K562 (cell line): ENCODE results near the gene KIF26B. TPM values are rescaled to one million over a fixed set of nuclear protein-coding genes. Genes with fewer than 3 reads are reported as not detected.

Source experiments
- ATAC-seq: fragments of 200-7000 bp; cut with Tn5 transposase; 3 replicates; pipeline ENCODE4 v1.9.1; 2020; ENCODE audit warnings: moderate library complexity
- BruUV-seq: library from RNA; stranded (reverse); fragments of 400-500 nt; replicated peaks from 2 replicates; lab custom pipeline; 2021; lab: Mats Ljungman, UMichigan
- CTCF ChIA-PET: fragments of 300-600 bp; formaldehyde crosslinking; extraction: SDS; loops from one replicate; lab custom pipeline; 2021; ENCODE audit warnings: low intra/inter-chr PET ratio; lab: Yijun Ruan, JAX
- POLR2A ChIA-PET: fragments of 300-600, 350-650 bp; sonication (Branson Sonifier 250); formaldehyde crosslinking; extraction: SDS; loops from one replicate; lab custom pipeline; 2021; ENCODE audit warnings: antibody characterized with exemption, inconsistent platforms; lab: Yijun Ruan, JAX
- DNase-seq, 4 experiments: peaks; one replicate each; pipeline versions ENCODE4 v3.0.0 to v3.0.0-alpha.2; 2011 to 2018; ENCODE audit warnings: low spot score in 3 of 4, mixed read lengths in 3 of 4; ENCODE audit errors: extremely low read depth in 1 of 4
- FAIRE-seq: peaks from 2 replicates; lab custom pipeline; 2011; peaks lifted over from hg19 to GRCh38; lab: Jason Lieb, UNC
- H2AFZ ChIP-seq: 2 replicates; pipeline ENCODE4 v1.6.0; 2011; ENCODE audit warnings: low read depth, low read length, control low read depth, inconsistent platforms
- H3K27ac ChIP-seq: fragments of 200-600 bp; 3 replicates; pipeline ENCODE4 v1.8.0; 2011; ENCODE audit warnings: low read depth, mild to moderate bottlenecking, control low read depth, inconsistent platforms, low read length, moderate library complexity, mixed read lengths; ENCODE audit errors: extremely low read depth
- H3K27me3 ChIP-seq, 2 experiments: fragments of 300-600 bp in 1 of 2; 2 replicates in 1 of 2; 3 replicates in 1 of 2; pipeline versions ENCODE4 v1.6.0 to v1.8.0; 2011; ENCODE audit warnings: inconsistent platforms in 2 of 2, low read length in 2 of 2, mild to moderate bottlenecking in 1 of 2, mixed read lengths in 1 of 2, moderate library complexity in 1 of 2; ENCODE audit not compliant: control insufficient read depth in 2 of 2, insufficient read depth in 2 of 2
- H3K36me3 ChIP-seq: fragments of 300-600 bp; 3 replicates; pipeline ENCODE4 v1.8.0; 2011; ENCODE audit warnings: mild to moderate bottlenecking, low read length, inconsistent platforms; ENCODE audit not compliant: control insufficient read depth, insufficient read depth
- H3K4me1 ChIP-seq, 2 experiments: fragments of 200-600 bp in 1 of 2; replicated peaks in 1 of 2; 2 replicates in 1 of 2; 3 replicates in 1 of 2; pipeline versions ENCODE4 v1.5.1 to v1.8.0; 2011; ENCODE audit warnings: inconsistent platforms in 2 of 2, low read length in 2 of 2, mild to moderate bottlenecking in 1 of 2, mixed read lengths in 1 of 2, moderate library complexity in 1 of 2; ENCODE audit not compliant: control insufficient read depth in 2 of 2, insufficient read depth in 2 of 2
- H3K4me2 ChIP-seq: 2 replicates; pipeline ENCODE4 v1.6.1; 2011; ENCODE audit warnings: low read length, control low read depth, inconsistent platforms, mixed read lengths; ENCODE audit not compliant: insufficient read depth
- H3K4me3 ChIP-seq: fragments of 200-600 bp; sonication (generic), shearing (Covaris generic); 2 replicates; pipeline ENCODE4 v1.5.1; 2016; ENCODE audit warnings: control low read depth, inconsistent platforms
- H3K79me2 ChIP-seq: fragments of 200-600 bp; 3 replicates; pipeline ENCODE4 v1.8.0; 2011; ENCODE audit warnings: low read length, inconsistent platforms; ENCODE audit not compliant: control insufficient read depth, insufficient read depth
- H3K9ac ChIP-seq, 2 experiments: 2 replicates each; pipeline versions ENCODE4 v1.6.0 to v1.6.1; 2011; ENCODE audit warnings: low read depth in 2 of 2, low read length in 2 of 2, control low read depth in 1 of 2, inconsistent platforms in 1 of 2, mild to moderate bottlenecking in 1 of 2, mixed read lengths in 1 of 2; ENCODE audit not compliant: insufficient read depth in 1 of 2
- H3K9me1 ChIP-seq: one replicate; pipeline ENCODE4 v1.6.0; 2011; ENCODE audit warnings: inconsistent platforms, mild to moderate bottlenecking, low read length, moderate library complexity; ENCODE audit not compliant: control insufficient read depth, insufficient read depth
- H3K9me3 ChIP-seq: replicated peaks from 2 replicates; pipeline ENCODE4 v1.5.1; 2011; ENCODE audit warnings: low read depth, low read length, inconsistent platforms; ENCODE audit not compliant: control insufficient read depth, insufficient read depth
- H4K20me1 ChIP-seq: replicated peaks from 2 replicates; pipeline ENCODE4 v1.6.1; 2011; ENCODE audit warnings: low read length, inconsistent platforms, mixed read lengths; ENCODE audit not compliant: control insufficient read depth, insufficient read depth
- CHD1 ChIP-seq: fragments of 200-600 bp; sonication (generic); IDR thresholded peaks from one replicate; pipeline ENCODE4 v1.6.1; 2012; ENCODE audit warnings: mild to moderate bottlenecking, moderate library complexity, low read length, inconsistent platforms
- MBD2 ChIP-seq: sonication (generic); IDR thresholded peaks from 2 replicates; pipeline ENCODE4 v1.6.1; 2016; ENCODE audit warnings: low read depth, borderline replicate concordance
- MLX ChIP-seq, 2 experiments: fragments of 450-650 bp in 1 of 2; sonication (generic) in 1 of 2; formaldehyde crosslinking; conservative IDR thresholded peaks; 2 replicates each; pipeline versions ENCODE4 v1.4.0 to v1.8.1; 2020 to 2022; ENCODE audit warnings: mild to moderate bottlenecking in 1 of 2, missing genetic modification reagents in 1 of 2
- NFE2 ChIP-seq: IDR thresholded peaks from 2 replicates; pipeline ENCODE4 v1.6.1; 2014; ENCODE audit warnings: antibody characterized with exemption, low read depth
- PTBP1 ChIP-seq: fragments of 200-400 bp; formaldehyde crosslinking; IDR thresholded peaks from 2 replicates; pipeline ENCODE4 v1.6.1; 2017; ENCODE audit warnings: low read depth, low read length
- ZNF134 ChIP-seq: fragments of 250-450 bp; sonication (Bioruptor Pico); conservative IDR thresholded peaks from 2 replicates; pipeline ENCODE4 v1.4.0; 2020
- ZNF263 ChIP-seq: sonication (generic); formaldehyde crosslinking; IDR thresholded peaks from 2 replicates; pipeline ENCODE4 v1.8.0; 2022; ENCODE audit warnings: mild to moderate bottlenecking, missing genetic modification reagents, borderline replicate concordance
- WGBS: fragments of 100-300 bp; shearing (Covaris generic); methylation state at CpG from one replicate; pipeline ENCODE4 v1.1.6; 2016; ENCODE audit warnings: low coverage, mixed read lengths; ENCODE audit not compliant: insufficient coverage; ENCODE audit errors: missing lambda C conversion rate; 5-methylcytosine and 5-hydroxymethylcytosine counted together
- in situ Hi-C: fragments of 300-500 bp; cut with MboI; formaldehyde crosslinking; loops from 4 replicates; pipeline ENCODE4 v1.15.0; 2018; ENCODE audit warnings: inconsistent platforms, mixed read lengths
- intact Hi-C: fragments of 100-400 bp; cut with micrococcal nuclease; formaldehyde crosslinking; loops from 2 replicates; pipeline ENCODE4 v1.14.2; 2022
- polyA plus RNA-seq, 8 experiments: library from polyadenylated mRNA; depleted of rRNA in 4 of 8; stranded (reverse) in 5 of 8; unstranded in 3 of 8; fragments of >200 nt; fragmentation: Nextera tagmentation in 2 of 8; fragmentation: Illumina TruSeq in 1 of 8; extraction: Ambion mirVana in 2 of 8; extraction: Trizol in 1 of 8; gene quantifications; 2 replicates each; pipeline versions ENCODE4 v1.2.1 to v1.2.3, GENCODE V29; 2011 to 2014; ENCODE audit warnings: inconsistent platforms in 1 of 8, missing spikeins in 1 of 8
- total RNA-seq, 7 experiments: library from RNA; depleted of rRNA in 6 of 7; stranded (reverse); fragments of >200 nt in 6 of 7; fragmentation: Illumina TruSeq in 2 of 7; extraction: Trizol in 2 of 7; gene quantifications; 2 replicates each; pipeline versions ENCODE4 v1.2.1 to v1.2.3, GENCODE V29; 2011 to 2021; ENCODE audit warnings: low replicate concordance in 1 of 7
- TF ChIP-seq, protein P1 (sequence below), 3 experiments: IDR thresholded peaks in 2 of 3; conservative IDR thresholded peaks in 1 of 3; 2 replicates each; pipeline ENCODE4 v1.5.1; 2011 to 2012; ENCODE audit warnings: low read length in 3 of 3, mild to moderate bottlenecking in 3 of 3, control low read depth in 2 of 3, improper control_type of control experiment in 1 of 3, inconsistent platforms in 1 of 3, low read depth in 1 of 3, mixed read lengths in 1 of 3, moderate library complexity in 1 of 3; ENCODE audit not compliant: insufficient read depth in 2 of 3
- TF ChIP-seq, protein P2 (sequence below): fragments of 450-650 bp; IDR thresholded peaks from 2 replicates; pipeline ENCODE4 v1.6.1; 2016; ENCODE audit warnings: mild to moderate bottlenecking

KIF26B gene
- total and polyA plus RNA-seq, 9 of the 15 experiments (the other 6 are each of a cell fraction or from before 2014, with no cell fraction given) = 0.02 to 0.08 (median 0.03) TPM; not detected in 6

DNA sequence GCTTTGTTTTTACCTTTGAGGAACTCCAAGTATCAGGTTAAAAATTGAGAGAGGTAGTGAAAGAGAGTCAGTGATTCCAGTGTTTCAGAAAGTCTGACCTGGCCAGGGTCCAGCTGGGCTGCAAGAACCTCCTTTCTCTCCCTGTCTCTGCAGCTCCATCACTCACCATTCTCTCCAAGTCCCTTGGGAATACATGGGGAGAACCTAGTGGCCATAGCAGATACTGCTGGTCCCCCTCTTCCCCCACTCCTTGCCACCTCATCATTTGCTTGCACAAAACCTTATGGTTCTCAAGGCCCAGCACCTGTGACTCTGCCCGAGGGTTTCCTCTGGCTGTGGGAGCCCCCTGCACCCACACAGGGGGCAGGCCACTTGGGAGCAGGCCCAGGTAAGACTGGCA, 279.5 kb downstream of the KIF26B start:
- TF ChIP-seq ZNF263 (CRISPR knock-in tag) = no peak
- TF ChIP-seq, protein P1, sequence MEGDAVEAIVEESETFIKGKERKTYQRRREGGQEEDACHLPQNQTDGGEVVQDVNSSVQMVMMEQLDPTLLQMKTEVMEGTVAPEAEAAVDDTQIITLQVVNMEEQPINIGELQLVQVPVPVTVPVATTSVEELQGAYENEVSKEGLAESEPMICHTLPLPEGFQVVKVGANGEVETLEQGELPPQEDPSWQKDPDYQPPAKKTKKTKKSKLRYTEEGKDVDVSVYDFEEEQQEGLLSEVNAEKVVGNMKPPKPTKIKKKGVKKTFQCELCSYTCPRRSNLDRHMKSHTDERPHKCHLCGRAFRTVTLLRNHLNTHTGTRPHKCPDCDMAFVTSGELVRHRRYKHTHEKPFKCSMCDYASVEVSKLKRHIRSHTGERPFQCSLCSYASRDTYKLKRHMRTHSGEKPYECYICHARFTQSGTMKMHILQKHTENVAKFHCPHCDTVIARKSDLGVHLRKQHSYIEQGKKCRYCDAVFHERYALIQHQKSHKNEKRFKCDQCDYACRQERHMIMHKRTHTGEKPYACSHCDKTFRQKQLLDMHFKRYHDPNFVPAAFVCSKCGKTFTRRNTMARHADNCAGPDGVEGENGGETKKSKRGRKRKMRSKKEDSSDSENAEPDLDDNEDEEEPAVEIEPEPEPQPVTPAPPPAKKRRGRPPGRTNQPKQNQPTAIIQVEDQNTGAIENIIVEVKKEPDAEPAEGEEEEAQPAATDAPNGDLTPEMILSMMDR (IDR thresholded peaks at IDR 0.05 in 2 of 3, conservative IDR thresholded peaks at IDR 0.05 in 1 of 3; ENCODE audit: insufficient read depth in 2 of 3, low read depth in 1 of 3, low read length in 3 of 3) = 0 out of 6 replicates have a peak, but pooled peaks of 1 of the 3 experiments have one; percentile 3
- DNase-seq = no peak

DNA sequence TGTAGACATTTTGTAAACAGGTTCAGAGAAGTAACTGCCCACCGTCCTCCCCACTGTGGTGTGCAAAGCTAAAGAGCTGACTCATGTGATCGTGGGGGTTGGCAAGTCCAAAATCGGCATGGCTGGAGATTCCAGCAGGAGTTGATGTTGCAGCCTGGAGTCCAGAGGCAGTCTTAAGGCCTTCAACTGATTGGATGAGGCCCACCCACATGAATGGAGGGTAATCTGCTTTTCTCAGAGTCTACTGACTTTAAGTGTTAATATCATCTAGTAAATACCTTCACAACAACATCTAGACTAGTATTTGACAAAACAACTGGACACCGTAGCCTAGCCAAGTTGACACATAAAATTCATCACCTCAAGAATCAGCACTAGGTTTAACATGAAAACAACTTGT, 281.6 kb downstream of the KIF26B start:
- ChIA-PET CTCF (no interaction called here), POLR2A (interaction anchor here (0.6 kb wide), 3 partner anchors 9 to 206 kb away, joined by 3 to 4 read pairs (median 3); no protein-coding TSS in a partner anchor)
- no peak overlapping the region for H3K4me3 ChIP-seq
- no peaks in the 10 kb centered on the region for H3K9me3 ChIP-seq
- WGBS = 1% methylated on average over 4 of the region's 4 CpGs
- peaks cover 19 to 38% of the 10 kb centered on the region in 2 experiments for H3K27me3 ChIP-seq
- intact Hi-C loops (no loop called here), in situ Hi-C loops (no loop called here)
- H3K9ac ChIP-seq = no peak overlapping the region
- no peak for TF ChIP-seq PTBP1
- peak; percentile 91 for TF ChIP-seq ZNF134 (CRISPR knock-in tag)
- TF ChIP-seq CHD1 = no peak
- TF ChIP-seq NFE2 = peak; percentile 32; the same call in 1 of the 2 replicates
- no peak for TF ChIP-seq MBD2
- TF ChIP-seq MLX (CRISPR knock-in tag; conservative IDR thresholded peaks at IDR 0.05) = no peak
- TF ChIP-seq, protein P2, sequence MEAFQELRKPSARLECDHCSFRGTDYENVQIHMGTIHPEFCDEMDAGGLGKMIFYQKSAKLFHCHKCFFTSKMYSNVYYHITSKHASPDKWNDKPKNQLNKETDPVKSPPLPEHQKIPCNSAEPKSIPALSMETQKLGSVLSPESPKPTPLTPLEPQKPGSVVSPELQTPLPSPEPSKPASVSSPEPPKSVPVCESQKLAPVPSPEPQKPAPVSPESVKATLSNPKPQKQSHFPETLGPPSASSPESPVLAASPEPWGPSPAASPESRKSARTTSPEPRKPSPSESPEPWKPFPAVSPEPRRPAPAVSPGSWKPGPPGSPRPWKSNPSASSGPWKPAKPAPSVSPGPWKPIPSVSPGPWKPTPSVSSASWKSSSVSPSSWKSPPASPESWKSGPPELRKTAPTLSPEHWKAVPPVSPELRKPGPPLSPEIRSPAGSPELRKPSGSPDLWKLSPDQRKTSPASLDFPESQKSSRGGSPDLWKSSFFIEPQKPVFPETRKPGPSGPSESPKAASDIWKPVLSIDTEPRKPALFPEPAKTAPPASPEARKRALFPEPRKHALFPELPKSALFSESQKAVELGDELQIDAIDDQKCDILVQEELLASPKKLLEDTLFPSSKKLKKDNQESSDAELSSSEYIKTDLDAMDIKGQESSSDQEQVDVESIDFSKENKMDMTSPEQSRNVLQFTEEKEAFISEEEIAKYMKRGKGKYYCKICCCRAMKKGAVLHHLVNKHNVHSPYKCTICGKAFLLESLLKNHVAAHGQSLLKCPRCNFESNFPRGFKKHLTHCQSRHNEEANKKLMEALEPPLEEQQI = no peak
- H3K4me2 ChIP-seq = no peak overlapping the region
- ATAC-seq = no peak
- DNase-seq = no peak
- no peaks in the 10 kb centered on the region for H4K20me1 ChIP-seq
- H3K9me1 ChIP-seq = no peaks in the 10 kb centered on the region
- H3K27ac ChIP-seq = no peak overlapping the region
- no peaks in the 10 kb centered on the region for H3K4me1 ChIP-seq
- H3K79me2 ChIP-seq = no peaks in the 10 kb centered on the region
- no peak for FAIRE-seq
- no peaks in the 10 kb centered on the region for H3K36me3 ChIP-seq
- no TSS peak for BruUV-seq
- no peak overlapping the region for H2AFZ ChIP-seq

More for the DNA sequence above, 279.5 kb downstream of the KIF26B start:
- in situ Hi-C loops (no loop called here), intact Hi-C loops (no loop called here)
- no peak overlapping the region for H3K4me2 ChIP-seq
- H3K9me1 ChIP-seq = no peaks in the 10 kb centered on the region
- no peak overlapping the region for H3K9ac ChIP-seq
- CTCF ChIA-PET = no interaction called here
- H3K36me3 ChIP-seq = no peaks in the 10 kb centered on the region
- H3K9me3 ChIP-seq = no peaks in the 10 kb centered on the region
- no peak overlapping the region for H2AFZ ChIP-seq
- 0 out of 3 replicates have a peak, but pooled peaks have one; percentile 33 for ATAC-seq
- H4K20me1 ChIP-seq = no peaks in the 10 kb centered on the region
- H3K4me3 ChIP-seq = no peak overlapping the region
- no peak for FAIRE-seq
- BruUV-seq = no TSS peak
- peaks cover 11 to 29% of the 10 kb centered on the region in 2 experiments; a peak in 4 of 5 replicates for H3K27me3 ChIP-seq
- no peaks in the 10 kb centered on the region for H3K4me1 ChIP-seq
- no peaks in the 10 kb centered on the region for H3K79me2 ChIP-seq
- WGBS = 0% methylated on average over 1 of the region's 1 CpG
- no peak overlapping the region for H3K27ac ChIP-seq
- POLR2A ChIA-PET = no interaction called here
